ENCODE results near the gene IRF4.

DNA sequence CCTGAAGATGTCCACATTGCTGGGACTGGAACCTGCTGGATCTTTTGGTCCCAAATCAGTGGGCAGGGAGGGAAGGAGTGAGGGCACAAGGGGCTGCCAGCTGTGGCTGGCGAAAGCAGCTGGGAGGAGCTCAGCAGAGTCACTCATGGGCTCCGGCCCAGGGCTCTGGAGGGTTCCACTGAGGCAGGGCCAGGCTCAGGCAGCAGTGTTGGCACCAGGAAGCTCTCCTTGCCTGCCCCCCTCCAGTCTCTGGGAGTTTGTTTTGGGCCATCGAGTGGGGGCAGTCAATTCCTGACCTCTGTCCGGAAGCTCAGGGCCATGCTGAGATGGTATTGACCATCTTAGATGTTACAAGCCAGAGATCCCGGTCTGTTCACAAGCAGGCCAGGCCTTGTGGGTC, 39.1 kb upstream of the IRF4 start:
- TF ChIP-seq, protein P1, sequence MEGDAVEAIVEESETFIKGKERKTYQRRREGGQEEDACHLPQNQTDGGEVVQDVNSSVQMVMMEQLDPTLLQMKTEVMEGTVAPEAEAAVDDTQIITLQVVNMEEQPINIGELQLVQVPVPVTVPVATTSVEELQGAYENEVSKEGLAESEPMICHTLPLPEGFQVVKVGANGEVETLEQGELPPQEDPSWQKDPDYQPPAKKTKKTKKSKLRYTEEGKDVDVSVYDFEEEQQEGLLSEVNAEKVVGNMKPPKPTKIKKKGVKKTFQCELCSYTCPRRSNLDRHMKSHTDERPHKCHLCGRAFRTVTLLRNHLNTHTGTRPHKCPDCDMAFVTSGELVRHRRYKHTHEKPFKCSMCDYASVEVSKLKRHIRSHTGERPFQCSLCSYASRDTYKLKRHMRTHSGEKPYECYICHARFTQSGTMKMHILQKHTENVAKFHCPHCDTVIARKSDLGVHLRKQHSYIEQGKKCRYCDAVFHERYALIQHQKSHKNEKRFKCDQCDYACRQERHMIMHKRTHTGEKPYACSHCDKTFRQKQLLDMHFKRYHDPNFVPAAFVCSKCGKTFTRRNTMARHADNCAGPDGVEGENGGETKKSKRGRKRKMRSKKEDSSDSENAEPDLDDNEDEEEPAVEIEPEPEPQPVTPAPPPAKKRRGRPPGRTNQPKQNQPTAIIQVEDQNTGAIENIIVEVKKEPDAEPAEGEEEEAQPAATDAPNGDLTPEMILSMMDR (IDR thresholded peaks at IDR 0.05 in 4 of 5, conservative IDR thresholded peaks at IDR 0.05 in 1 of 5), result no peak
- no peak for TF ChIP-seq POLR2A (IDR thresholded peaks at IDR 0.05)

Data from gastrocnemius medialis (tissue), 4 donors.